GM12878 (cell line): ENCODE measurements around the gene POU4F2. TPM values are rescaled to one million over a fixed set of nuclear protein-coding genes. Genes with fewer than 3 reads are reported as not detected.

Source experiments
- ATAC-seq: fragments of 200-7000 bp; cut with Tn5 transposase; 3 replicates; pipeline ENCODE4 v1.9.1; 2020; ENCODE audit warnings: mild to moderate bottlenecking, moderate library complexity
- BruUV-seq: library from RNA; stranded (reverse); fragments of 400-500 nt; replicated peaks from 2 replicates; lab custom pipeline; 2021; lab: Mats Ljungman, UMichigan
- CTCF ChIA-PET: fragments of 300-600 bp; sonication (Branson Sonifier 250); formaldehyde crosslinking; extraction: SDS; loops from one replicate; lab custom pipeline; 2021; ENCODE audit warnings: inconsistent platforms; lab: Yijun Ruan, JAX
- POLR2A ChIA-PET: fragments of 350-600 bp; formaldehyde crosslinking; extraction: SDS; loops from one replicate; lab custom pipeline; 2021; ENCODE audit warnings: inconsistent platforms; lab: Charles Lee
- RAD21 ChIA-PET: fragments of 300-600 bp; sonication (Branson Sonifier 250); formaldehyde crosslinking; loops from one replicate; lab custom pipeline; 2023; ENCODE audit warnings: antibody characterized with exemption; ENCODE audit not compliant: unreplicated experiment; lab: Charles Lee
- SMC1A ChIA-PET: fragments of 300-600 bp; sonication (Branson Sonifier 250); formaldehyde crosslinking; loops from one replicate; lab custom pipeline; 2023; ENCODE audit not compliant: unreplicated experiment, uncharacterized antibody; lab: Charles Lee
- DNase-seq: peaks from one replicate; pipeline ENCODE4 v3.0.0-alpha.2; 2011; ENCODE audit warnings: low read depth, low spot score
- FAIRE-seq: peaks from 3 replicates; lab custom pipeline; 2011; peaks lifted over from hg19 to GRCh38; lab: Jason Lieb, UNC
- H2AFZ ChIP-seq: 2 replicates; pipeline ENCODE4 v1.6.0; 2011; ENCODE audit warnings: low read depth, low read length, control low read depth; ENCODE audit not compliant: control insufficient read depth
- H3K27ac ChIP-seq: 2 replicates; pipeline ENCODE4 v1.5.1; 2011; ENCODE audit warnings: control low read depth; ENCODE audit not compliant: control insufficient read depth, insufficient read depth
- H3K27me3 ChIP-seq, 2 experiments: replicated peaks in 1 of 2; 2 replicates each; pipeline versions ENCODE4 v1.6.0 to v1.6.1; 2011; ENCODE audit warnings: low read length in 1 of 2; ENCODE audit not compliant: control insufficient read depth in 2 of 2, insufficient read depth in 2 of 2
- H3K36me3 ChIP-seq, 2 experiments: 2 replicates each; pipeline ENCODE4 v1.5.1; 2011; ENCODE audit warnings: low read length in 1 of 2; ENCODE audit not compliant: control insufficient read depth in 2 of 2, insufficient read depth in 2 of 2
- H3K4me1 ChIP-seq: 2 replicates; pipeline ENCODE4 v1.6.1; 2011; ENCODE audit warnings: mild to moderate bottlenecking, low read length, moderate library complexity, mixed read lengths; ENCODE audit not compliant: control insufficient read depth, insufficient read depth
- H3K4me2 ChIP-seq: 2 replicates; pipeline ENCODE4 v1.6.0; 2011; ENCODE audit warnings: control low read depth; ENCODE audit not compliant: control insufficient read depth, insufficient read depth
- H3K4me3 ChIP-seq: fragments of 200-600 bp; sonication (generic); 2 replicates; pipeline ENCODE4 v1.5.1; 2016
- H3K79me2 ChIP-seq: 2 replicates; pipeline ENCODE4 v1.6.0; 2011; ENCODE audit warnings: low read length; ENCODE audit not compliant: control insufficient read depth, insufficient read depth
- H3K9ac ChIP-seq: 2 replicates; pipeline ENCODE4 v1.8.0; 2011; ENCODE audit warnings: low read length, control low read depth, mixed read lengths; ENCODE audit not compliant: control insufficient read depth, insufficient read depth
- H3K9me3 ChIP-seq: replicated peaks from 3 replicates; pipeline ENCODE4 v1.5.1; 2011; ENCODE audit warnings: mild to moderate bottlenecking, low read length; ENCODE audit not compliant: control insufficient read depth, insufficient read depth
- H4K20me1 ChIP-seq: 2 replicates; pipeline ENCODE4 v1.6.0; 2011; ENCODE audit not compliant: control insufficient read depth, insufficient read depth
- BACH1 ChIP-seq: fragments of 450-650 bp; IDR thresholded peaks from 2 replicates; pipeline ENCODE4 v1.6.1; 2017; ENCODE audit warnings: mild to moderate bottlenecking, borderline replicate concordance
- IRF4 ChIP-seq: IDR thresholded peaks from 2 replicates; pipeline ENCODE4 v1.6.1; 2011; ENCODE audit warnings: low read depth, low read length
- LARP7 ChIP-seq: fragments of 450-650 bp; IDR thresholded peaks from 2 replicates; pipeline ENCODE4 v1.6.1; 2017; ENCODE audit warnings: mild to moderate bottlenecking
- MTA2 ChIP-seq: fragments of 450-650 bp; IDR thresholded peaks from 2 replicates; pipeline ENCODE4 v1.6.1; 2016; ENCODE audit warnings: low read depth, mild to moderate bottlenecking, moderate library complexity
- NR2F1 ChIP-seq: fragments of 450-650 bp; conservative IDR thresholded peaks from 2 replicates; pipeline ENCODE4 v1.6.1; 2017; ENCODE audit warnings: mild to moderate bottlenecking
- TAF1 ChIP-seq: IDR thresholded peaks from 2 replicates; pipeline ENCODE4 v1.6.1; 2011; ENCODE audit warnings: mild to moderate bottlenecking, low read depth, low read length, borderline replicate concordance
- ZNF274 ChIP-seq: IDR thresholded peaks from one replicate; pipeline ENCODE4 v1.8.0; 2011; ENCODE audit not compliant: insufficient read length, insufficient read depth
- WGBS: methylation state at CpG from one replicate; pipeline ENCODE4 v1.1.6; 2016; ENCODE audit warnings: low lambda C conversion rate; ENCODE audit not compliant: insufficient replicate concordance, insufficient coverage; ENCODE audit errors: missing lambda C conversion rate; 5-methylcytosine and 5-hydroxymethylcytosine counted together
- in situ Hi-C: fragments of 300-500 bp; cut with MboI; formaldehyde crosslinking; loops from 9 replicates; pipeline ENCODE4 v1.14.3; 2018; ENCODE audit warnings: mixed read lengths
- intact Hi-C: fragments of 100-400 bp; cut with micrococcal nuclease; formaldehyde crosslinking; loops from one replicate; pipeline ENCODE4 v1.14.2; 2022; ENCODE audit not compliant: unreplicated experiment
- polyA plus RNA-seq, 11 experiments: library from polyadenylated mRNA; depleted of rRNA in 4 of 11; unstranded in 6 of 11; stranded (reverse) in 5 of 11; fragments of >200 nt; fragmentation: Nextera tagmentation in 4 of 11; fragmentation: Illumina TruSeq in 1 of 11; extraction: Ambion mirVana in 4 of 11; extraction: Trizol in 1 of 11; gene quantifications; 1 replicate in 1 of 11; 2 replicates in 10 of 11; pipeline versions ENCODE4 v1.2.1 to v1.2.3, GENCODE V29; 2011 to 2016; ENCODE audit warnings: inconsistent platforms in 2 of 11, missing spikeins in 2 of 11, low read depth in 1 of 11
- total RNA-seq, 4 experiments: library from RNA; depleted of rRNA in 3 of 4; stranded (reverse); fragments of >200 nt in 3 of 4; fragmentation: Illumina TruSeq in 1 of 4; extraction: Trizol in 1 of 4; gene quantifications; 2 replicates each; pipeline versions ENCODE4 v1.2.1 to v1.2.3, GENCODE V29; 2013 to 2021
- TF ChIP-seq, protein P1 (sequence below): IDR thresholded peaks from 2 replicates; pipeline ENCODE4 v1.6.1; 2012; ENCODE audit warnings: low read length, inconsistent platforms
- TF ChIP-seq, protein P2 (sequence below): fragments of 450-650 bp; formaldehyde crosslinking; IDR thresholded peaks from 2 replicates; pipeline ENCODE4 v1.4.0; 2022; ENCODE audit warnings: mild to moderate bottlenecking, moderate library complexity
- TF ChIP-seq, protein P3 (sequence below): fragments of 450-650 bp; IDR thresholded peaks from 2 replicates; pipeline ENCODE4 v1.6.1; 2017; ENCODE audit warnings: mild to moderate bottlenecking
- TF ChIP-seq, protein P4 (sequence below), 3 experiments: IDR thresholded peaks in 2 of 3; conservative IDR thresholded peaks in 1 of 3; 2 replicates each; pipeline ENCODE4 v1.5.1; 2011; ENCODE audit warnings: low read depth in 3 of 3, low read length in 3 of 3, mild to moderate bottlenecking in 3 of 3, control low read depth in 2 of 3, moderate library complexity in 2 of 3, inconsistent platforms in 1 of 3, mixed read lengths in 1 of 3; ENCODE audit not compliant: control insufficient read depth in 2 of 3, insufficient read depth in 1 of 3; ENCODE audit errors: extremely low read depth in 1 of 3
- TF ChIP-seq, protein P5 (sequence below): fragments of 450-650 bp; IDR thresholded peaks from 2 replicates; pipeline ENCODE4 v1.6.1; 2016; ENCODE audit warnings: mild to moderate bottlenecking, moderate library complexity, borderline replicate concordance

The POU4F2 gene
- total and polyA plus RNA-seq, 10 of the 15 experiments (the other 5 are each of a cell fraction or from before 2014, with no cell fraction given) = 0.05 TPM; not detected in 9

DNA sequence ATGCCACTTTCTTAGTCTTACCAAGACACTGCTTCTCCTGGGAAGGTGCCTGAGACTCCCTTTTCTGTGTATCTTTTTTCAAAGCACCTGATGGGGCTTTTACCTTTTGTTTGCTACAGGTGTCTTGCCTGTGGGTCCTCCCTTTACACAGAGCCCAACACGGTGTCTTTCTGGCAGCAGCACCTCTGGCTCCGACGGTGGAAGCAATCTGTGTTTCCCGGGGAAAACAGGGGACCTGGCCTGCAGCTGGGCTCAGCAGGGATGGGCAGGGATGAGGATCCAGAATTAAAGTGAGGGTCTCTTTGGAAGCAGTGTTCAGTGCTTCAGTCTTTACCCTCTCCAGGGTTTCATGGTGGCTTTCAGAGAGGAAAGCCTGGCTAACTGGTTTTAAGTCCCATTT lies 11.3 kb downstream of the POU4F2 start:
- H3K9me3 ChIP-seq = no peaks in the 10 kb centered on the region
- no peak overlapping the region for H3K9ac ChIP-seq
- no peak overlapping the region for H3K4me2 ChIP-seq
- in situ Hi-C loops (no loop called here), intact Hi-C loops (loop anchor here (10.0 kb wide), 1 partner anchor 305 kb away; no protein-coding TSS in a partner anchor)
- H3K27me3 ChIP-seq = peaks cover 9 to 25% of the 10 kb centered on the region in 2 experiments; a peak in 3 of 4 replicates
- DNase-seq = no peak
- no peaks in the 10 kb centered on the region for H3K4me1 ChIP-seq
- no TSS peak for BruUV-seq
- RAD21 ChIA-PET = no interaction called here
- no peaks in the 10 kb centered on the region for H3K79me2 ChIP-seq
- no peak for ATAC-seq
- FAIRE-seq = no peak
- H3K4me3 ChIP-seq = no peak overlapping the region
- H3K36me3 ChIP-seq = no peaks in the 10 kb centered on the region
- no peak overlapping the region for H2AFZ ChIP-seq
- POLR2A ChIA-PET = no interaction called here
- WGBS = 33% methylated on average over 4 of the region's 4 CpGs
- no peaks in the 10 kb centered on the region for H4K20me1 ChIP-seq
- CTCF ChIA-PET = no interaction called here
- H3K27ac ChIP-seq = no peak overlapping the region
- SMC1A ChIA-PET = interaction anchor here (0.6 kb wide), 1 partner anchor 548 kb away, joined by 3 read pairs; no protein-coding TSS in a partner anchor
- TF ChIP-seq, protein P1, sequence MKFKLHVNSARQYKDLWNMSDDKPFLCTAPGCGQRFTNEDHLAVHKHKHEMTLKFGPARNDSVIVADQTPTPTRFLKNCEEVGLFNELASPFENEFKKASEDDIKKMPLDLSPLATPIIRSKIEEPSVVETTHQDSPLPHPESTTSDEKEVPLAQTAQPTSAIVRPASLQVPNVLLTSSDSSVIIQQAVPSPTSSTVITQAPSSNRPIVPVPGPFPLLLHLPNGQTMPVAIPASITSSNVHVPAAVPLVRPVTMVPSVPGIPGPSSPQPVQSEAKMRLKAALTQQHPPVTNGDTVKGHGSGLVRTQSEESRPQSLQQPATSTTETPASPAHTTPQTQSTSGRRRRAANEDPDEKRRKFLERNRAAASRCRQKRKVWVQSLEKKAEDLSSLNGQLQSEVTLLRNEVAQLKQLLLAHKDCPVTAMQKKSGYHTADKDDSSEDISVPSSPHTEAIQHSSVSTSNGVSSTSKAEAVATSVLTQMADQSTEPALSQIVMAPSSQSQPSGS = no peak
- TF ChIP-seq ZNF274 = no peak
- no peak for TF ChIP-seq NR2F1
- TF ChIP-seq IRF4 = no peak
- TF ChIP-seq TAF1 = no peak
- TF ChIP-seq, protein P2, sequence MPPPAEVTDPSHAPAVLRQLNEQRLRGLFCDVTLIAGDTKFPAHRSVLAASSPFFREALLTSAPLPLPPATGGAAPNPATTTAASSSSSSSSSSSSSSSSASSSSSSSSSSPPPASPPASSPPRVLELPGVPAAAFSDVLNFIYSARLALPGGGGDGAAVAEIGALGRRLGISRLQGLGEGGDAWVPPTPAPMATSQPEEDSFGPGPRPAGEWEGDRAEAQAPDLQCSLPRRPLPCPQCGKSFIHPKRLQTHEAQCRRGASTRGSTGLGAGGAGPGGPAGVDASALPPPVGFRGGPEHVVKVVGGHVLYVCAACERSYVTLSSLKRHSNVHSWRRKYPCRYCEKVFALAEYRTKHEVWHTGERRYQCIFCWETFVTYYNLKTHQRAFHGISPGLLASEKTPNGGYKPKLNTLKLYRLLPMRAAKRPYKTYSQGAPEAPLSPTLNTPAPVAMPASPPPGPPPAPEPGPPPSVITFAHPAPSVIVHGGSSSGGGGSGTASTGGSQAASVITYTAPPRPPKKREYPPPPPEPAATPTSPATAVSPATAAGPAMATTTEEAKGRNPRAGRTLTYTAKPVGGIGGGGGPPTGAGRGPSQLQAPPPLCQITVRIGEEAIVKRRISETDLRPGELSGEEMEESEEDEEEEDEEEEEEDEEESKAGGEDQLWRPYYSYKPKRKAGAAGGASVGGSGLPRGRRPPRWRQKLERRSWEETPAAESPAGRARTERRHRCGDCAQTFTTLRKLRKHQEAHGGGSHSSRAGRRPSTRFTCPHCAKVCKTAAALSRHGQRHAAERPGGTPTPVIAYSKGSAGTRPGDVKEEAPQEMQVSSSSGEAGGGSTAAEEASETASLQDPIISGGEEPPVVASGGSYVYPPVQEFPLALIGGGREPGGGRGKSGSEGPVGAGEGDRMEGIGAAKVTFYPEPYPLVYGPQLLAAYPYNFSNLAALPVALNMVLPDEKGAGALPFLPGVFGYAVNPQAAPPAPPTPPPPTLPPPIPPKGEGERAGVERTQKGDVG (CRISPR knock-in tag) = no peak
- TF ChIP-seq, protein P3, sequence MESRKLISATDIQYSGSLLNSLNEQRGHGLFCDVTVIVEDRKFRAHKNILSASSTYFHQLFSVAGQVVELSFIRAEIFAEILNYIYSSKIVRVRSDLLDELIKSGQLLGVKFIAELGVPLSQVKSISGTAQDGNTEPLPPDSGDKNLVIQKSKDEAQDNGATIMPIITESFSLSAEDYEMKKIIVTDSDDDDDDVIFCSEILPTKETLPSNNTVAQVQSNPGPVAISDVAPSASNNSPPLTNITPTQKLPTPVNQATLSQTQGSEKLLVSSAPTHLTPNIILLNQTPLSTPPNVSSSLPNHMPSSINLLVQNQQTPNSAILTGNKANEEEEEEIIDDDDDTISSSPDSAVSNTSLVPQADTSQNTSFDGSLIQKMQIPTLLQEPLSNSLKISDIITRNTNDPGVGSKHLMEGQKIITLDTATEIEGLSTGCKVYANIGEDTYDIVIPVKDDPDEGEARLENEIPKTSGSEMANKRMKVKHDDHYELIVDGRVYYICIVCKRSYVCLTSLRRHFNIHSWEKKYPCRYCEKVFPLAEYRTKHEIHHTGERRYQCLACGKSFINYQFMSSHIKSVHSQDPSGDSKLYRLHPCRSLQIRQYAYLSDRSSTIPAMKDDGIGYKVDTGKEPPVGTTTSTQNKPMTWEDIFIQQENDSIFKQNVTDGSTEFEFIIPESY = no peak
- TF ChIP-seq LARP7 = no peak
- TF ChIP-seq, protein P4, sequence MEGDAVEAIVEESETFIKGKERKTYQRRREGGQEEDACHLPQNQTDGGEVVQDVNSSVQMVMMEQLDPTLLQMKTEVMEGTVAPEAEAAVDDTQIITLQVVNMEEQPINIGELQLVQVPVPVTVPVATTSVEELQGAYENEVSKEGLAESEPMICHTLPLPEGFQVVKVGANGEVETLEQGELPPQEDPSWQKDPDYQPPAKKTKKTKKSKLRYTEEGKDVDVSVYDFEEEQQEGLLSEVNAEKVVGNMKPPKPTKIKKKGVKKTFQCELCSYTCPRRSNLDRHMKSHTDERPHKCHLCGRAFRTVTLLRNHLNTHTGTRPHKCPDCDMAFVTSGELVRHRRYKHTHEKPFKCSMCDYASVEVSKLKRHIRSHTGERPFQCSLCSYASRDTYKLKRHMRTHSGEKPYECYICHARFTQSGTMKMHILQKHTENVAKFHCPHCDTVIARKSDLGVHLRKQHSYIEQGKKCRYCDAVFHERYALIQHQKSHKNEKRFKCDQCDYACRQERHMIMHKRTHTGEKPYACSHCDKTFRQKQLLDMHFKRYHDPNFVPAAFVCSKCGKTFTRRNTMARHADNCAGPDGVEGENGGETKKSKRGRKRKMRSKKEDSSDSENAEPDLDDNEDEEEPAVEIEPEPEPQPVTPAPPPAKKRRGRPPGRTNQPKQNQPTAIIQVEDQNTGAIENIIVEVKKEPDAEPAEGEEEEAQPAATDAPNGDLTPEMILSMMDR (IDR thresholded peaks at IDR 0.05 in 2 of 3, conservative IDR thresholded peaks at IDR 0.05 in 1 of 3; ENCODE audit: control insufficient read depth in 2 of 3, extremely low read depth in 1 of 3, insufficient read depth in 1 of 3, low read depth in 3 of 3, low read length in 3 of 3) = no peak
- TF ChIP-seq MTA2 = no peak
- TF ChIP-seq BACH1 = no peak
- TF ChIP-seq, protein P5, sequence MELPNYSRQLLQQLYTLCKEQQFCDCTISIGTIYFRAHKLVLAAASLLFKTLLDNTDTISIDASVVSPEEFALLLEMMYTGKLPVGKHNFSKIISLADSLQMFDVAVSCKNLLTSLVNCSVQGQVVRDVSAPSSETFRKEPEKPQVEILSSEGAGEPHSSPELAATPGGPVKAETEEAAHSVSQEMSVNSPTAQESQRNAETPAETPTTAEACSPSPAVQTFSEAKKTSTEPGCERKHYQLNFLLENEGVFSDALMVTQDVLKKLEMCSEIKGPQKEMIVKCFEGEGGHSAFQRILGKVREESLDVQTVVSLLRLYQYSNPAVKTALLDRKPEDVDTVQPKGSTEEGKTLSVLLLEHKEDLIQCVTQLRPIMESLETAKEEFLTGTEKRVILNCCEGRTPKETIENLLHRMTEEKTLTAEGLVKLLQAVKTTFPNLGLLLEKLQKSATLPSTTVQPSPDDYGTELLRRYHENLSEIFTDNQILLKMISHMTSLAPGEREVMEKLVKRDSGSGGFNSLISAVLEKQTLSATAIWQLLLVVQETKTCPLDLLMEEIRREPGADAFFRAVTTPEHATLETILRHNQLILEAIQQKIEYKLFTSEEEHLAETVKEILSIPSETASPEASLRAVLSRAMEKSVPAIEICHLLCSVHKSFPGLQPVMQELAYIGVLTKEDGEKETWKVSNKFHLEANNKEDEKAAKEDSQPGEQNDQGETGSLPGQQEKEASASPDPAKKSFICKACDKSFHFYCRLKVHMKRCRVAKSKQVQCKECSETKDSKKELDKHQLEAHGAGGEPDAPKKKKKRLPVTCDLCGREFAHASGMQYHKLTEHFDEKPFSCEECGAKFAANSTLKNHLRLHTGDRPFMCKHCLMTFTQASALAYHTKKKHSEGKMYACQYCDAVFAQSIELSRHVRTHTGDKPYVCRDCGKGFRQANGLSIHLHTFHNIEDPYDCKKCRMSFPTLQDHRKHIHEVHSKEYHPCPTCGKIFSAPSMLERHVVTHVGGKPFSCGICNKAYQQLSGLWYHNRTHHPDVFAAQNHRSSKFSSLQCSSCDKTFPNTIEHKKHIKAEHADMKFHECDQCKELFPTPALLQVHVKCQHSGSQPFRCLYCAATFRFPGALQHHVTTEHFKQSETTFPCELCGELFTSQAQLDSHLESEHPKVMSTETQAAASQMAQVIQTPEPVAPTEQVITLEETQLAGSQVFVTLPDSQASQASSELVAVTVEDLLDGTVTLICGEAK = no peak
